Erythroblast (primary cell): ENCODE data around the gene CHAF1A.

ENCODE experiments used
- GATA1 ChIP-seq: IDR thresholded peaks from 2 replicates; pipeline ENCODE4 v1.6.1; 2011; ENCODE audit warnings: low read depth, mild to moderate bottlenecking, control low read depth, low read length, moderate library complexity
- POLR2A ChIP-seq: IDR thresholded peaks from 2 replicates; pipeline ENCODE4 v1.6.1; 2011; ENCODE audit warnings: mild to moderate bottlenecking, low read length

- TF ChIP-seq POLR2A (no peak), GATA1 (no peak)
Observed at GRCh38 chr19:4425537-4425936, 23.1 kb downstream of the CHAF1A start.
